Uterus (tissue), 2 donors: ENCODE results near the gene CHIA.

Experiments used
- POLR2A ChIP-seq, 2 donors: fragments of 450-650 bp; IDR thresholded peaks; one replicate each; pipeline ENCODE4 v1.6.1; 2016; ENCODE audit warnings: antibody characterized with exemption in 2 of 2, mild to moderate bottlenecking in 1 of 2, moderate library complexity in 1 of 2
- TF ChIP-seq, protein P1 (sequence below), 4 experiments: fragments of 200-600 bp in 2 of 4; fragments of 450-650 bp in 2 of 4; sonication (generic) in 2 of 4; IDR thresholded peaks; one replicate each; pipeline ENCODE4 v1.5.1; 2016 to 2019; ENCODE audit warnings: antibody characterized with exemption in 4 of 4, mild to moderate bottlenecking in 2 of 4, moderate library complexity in 1 of 4

DNA sequence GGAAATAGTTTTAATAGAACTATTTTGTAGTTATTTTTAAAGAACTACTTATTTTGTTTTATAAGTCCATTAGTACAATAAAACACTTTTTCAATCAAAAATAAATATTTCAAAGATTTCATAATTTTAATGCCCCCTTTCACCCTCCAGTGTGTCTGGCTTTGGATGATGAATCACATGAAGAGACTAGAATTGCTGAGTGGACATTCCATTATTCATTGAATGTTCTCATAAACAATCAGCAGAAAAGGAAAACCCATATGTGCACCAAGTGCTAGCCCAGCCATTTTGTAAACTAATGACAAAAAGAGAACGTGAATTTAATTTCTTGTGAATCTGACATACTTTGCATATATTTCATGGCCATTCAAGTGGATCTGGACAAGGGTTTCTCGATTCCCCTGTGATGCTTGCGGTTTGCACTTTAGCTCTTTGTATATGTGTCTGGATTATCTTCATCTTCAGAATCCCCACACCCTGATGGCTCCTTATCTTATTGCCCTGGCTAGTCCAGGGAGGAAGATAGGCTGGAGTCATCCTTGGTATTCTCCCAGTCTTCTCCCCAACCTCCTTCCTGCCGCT, 20.7 kb upstream of the CHIA start:
- TF ChIP-seq, protein P1, sequence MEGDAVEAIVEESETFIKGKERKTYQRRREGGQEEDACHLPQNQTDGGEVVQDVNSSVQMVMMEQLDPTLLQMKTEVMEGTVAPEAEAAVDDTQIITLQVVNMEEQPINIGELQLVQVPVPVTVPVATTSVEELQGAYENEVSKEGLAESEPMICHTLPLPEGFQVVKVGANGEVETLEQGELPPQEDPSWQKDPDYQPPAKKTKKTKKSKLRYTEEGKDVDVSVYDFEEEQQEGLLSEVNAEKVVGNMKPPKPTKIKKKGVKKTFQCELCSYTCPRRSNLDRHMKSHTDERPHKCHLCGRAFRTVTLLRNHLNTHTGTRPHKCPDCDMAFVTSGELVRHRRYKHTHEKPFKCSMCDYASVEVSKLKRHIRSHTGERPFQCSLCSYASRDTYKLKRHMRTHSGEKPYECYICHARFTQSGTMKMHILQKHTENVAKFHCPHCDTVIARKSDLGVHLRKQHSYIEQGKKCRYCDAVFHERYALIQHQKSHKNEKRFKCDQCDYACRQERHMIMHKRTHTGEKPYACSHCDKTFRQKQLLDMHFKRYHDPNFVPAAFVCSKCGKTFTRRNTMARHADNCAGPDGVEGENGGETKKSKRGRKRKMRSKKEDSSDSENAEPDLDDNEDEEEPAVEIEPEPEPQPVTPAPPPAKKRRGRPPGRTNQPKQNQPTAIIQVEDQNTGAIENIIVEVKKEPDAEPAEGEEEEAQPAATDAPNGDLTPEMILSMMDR (IDR thresholded peaks at IDR 0.05) = no peak
- no peak for TF ChIP-seq POLR2A (IDR thresholded peaks at IDR 0.05)
